Calu3 (cell line): ENCODE data around the gene CCR5AS.
"Not testable (repeated sequence)": the region's sequence is repeated elsewhere in the genome, so short reads cannot be mapped to it uniquely, and the experiment has no call there.

ENCODE experiments used
- BruUV-seq: library from RNA; stranded (reverse); fragments of 400-500 nt; replicated peaks from 2 replicates; lab custom pipeline; 2021; lab: Mats Ljungman, UMichigan
- CTCF ChIA-PET: fragments of 300-600 bp; sonication (Branson Sonifier 250); formaldehyde crosslinking; loops from one replicate; lab custom pipeline; 2022; ENCODE audit warnings: antibody characterized with exemption; lab: Charles Lee
- DNase-seq: peaks from one replicate; pipeline ENCODE4 v3.0.0; 2022
- H3K27ac Mint-ChIP-seq: one replicate; pipeline ENCODE4 v1.8.0; 2022; ENCODE audit warnings: mixed read lengths; ENCODE audit not compliant: unreplicated experiment
- H3K27me3 Mint-ChIP-seq: one replicate; pipeline ENCODE4 v1.8.0; 2022; ENCODE audit warnings: mixed read lengths; ENCODE audit not compliant: unreplicated experiment
- H3K36me3 Mint-ChIP-seq: one replicate; pipeline ENCODE4 v1.8.0; 2022; ENCODE audit warnings: mild to moderate bottlenecking, moderate library complexity, mixed read lengths; ENCODE audit not compliant: insufficient read depth, unreplicated experiment
- H3K4me1 Mint-ChIP-seq: one replicate; pipeline ENCODE4 v1.8.0; 2022; ENCODE audit warnings: mild to moderate bottlenecking, low read depth, mixed read lengths; ENCODE audit not compliant: unreplicated experiment
- H3K4me3 Mint-ChIP-seq: one replicate; pipeline ENCODE4 v1.8.0; 2022; ENCODE audit warnings: mild to moderate bottlenecking, low read depth, moderate library complexity, mixed read lengths; ENCODE audit not compliant: unreplicated experiment
- H3K9me3 Mint-ChIP-seq: one replicate; pipeline ENCODE4 v1.8.0; 2022; ENCODE audit warnings: low read depth, mixed read lengths; ENCODE audit not compliant: unreplicated experiment
- intact Hi-C: fragments of 100-400 bp; cut with micrococcal nuclease; formaldehyde crosslinking; loops from one replicate; pipeline ENCODE4 v1.10.0; 2022; ENCODE audit not compliant: unreplicated experiment
- TF ChIP-seq, protein P1 (sequence below): fragments of 200-600 bp; IDR thresholded peaks from one replicate; pipeline ENCODE4 v1.8.0; 2022; ENCODE audit warnings: antibody characterized with exemption; ENCODE audit not compliant: unreplicated experiment

Gene CCR5AS

DNA sequence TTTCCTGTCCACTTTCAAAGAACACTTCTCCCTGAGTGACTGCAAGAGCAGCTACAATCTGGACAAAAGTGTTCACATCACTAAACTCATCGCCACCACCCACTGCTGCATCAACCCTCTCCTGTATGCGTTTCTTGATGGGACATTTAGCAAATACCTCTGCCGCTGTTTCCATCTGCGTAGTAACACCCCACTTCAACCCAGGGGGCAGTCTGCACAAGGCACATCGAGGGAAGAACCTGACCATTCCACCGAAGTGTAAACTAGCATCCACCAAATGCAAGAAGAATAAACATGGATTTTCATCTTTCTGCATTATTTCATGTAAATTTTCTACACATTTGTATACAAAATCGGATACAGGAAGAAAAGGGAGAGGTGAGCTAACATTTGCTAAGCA is 2.0 kb upstream of the CCR5AS start:
- Mint-ChIP-seq H3K9me3 (no peaks in the 10 kb centered on the region), H3K36me3 (no peaks in the 10 kb centered on the region), H3K27me3 (no peaks in the 10 kb centered on the region), H3K4me1 (peaks cover 38% of the 10 kb centered on the region), H3K4me3 (no peak overlapping the region), H3K27ac (no peak overlapping the region)
- no peak for DNase-seq
- TF ChIP-seq, protein P1, sequence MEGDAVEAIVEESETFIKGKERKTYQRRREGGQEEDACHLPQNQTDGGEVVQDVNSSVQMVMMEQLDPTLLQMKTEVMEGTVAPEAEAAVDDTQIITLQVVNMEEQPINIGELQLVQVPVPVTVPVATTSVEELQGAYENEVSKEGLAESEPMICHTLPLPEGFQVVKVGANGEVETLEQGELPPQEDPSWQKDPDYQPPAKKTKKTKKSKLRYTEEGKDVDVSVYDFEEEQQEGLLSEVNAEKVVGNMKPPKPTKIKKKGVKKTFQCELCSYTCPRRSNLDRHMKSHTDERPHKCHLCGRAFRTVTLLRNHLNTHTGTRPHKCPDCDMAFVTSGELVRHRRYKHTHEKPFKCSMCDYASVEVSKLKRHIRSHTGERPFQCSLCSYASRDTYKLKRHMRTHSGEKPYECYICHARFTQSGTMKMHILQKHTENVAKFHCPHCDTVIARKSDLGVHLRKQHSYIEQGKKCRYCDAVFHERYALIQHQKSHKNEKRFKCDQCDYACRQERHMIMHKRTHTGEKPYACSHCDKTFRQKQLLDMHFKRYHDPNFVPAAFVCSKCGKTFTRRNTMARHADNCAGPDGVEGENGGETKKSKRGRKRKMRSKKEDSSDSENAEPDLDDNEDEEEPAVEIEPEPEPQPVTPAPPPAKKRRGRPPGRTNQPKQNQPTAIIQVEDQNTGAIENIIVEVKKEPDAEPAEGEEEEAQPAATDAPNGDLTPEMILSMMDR = no peak
- intact Hi-C loops = no loop called here
- no TSS peak for BruUV-seq
- CTCF ChIA-PET = interaction anchor here (0.7 kb wide), 1 partner anchor 304 kb away, joined by 3 read pairs; no protein-coding TSS in a partner anchor

DNA sequence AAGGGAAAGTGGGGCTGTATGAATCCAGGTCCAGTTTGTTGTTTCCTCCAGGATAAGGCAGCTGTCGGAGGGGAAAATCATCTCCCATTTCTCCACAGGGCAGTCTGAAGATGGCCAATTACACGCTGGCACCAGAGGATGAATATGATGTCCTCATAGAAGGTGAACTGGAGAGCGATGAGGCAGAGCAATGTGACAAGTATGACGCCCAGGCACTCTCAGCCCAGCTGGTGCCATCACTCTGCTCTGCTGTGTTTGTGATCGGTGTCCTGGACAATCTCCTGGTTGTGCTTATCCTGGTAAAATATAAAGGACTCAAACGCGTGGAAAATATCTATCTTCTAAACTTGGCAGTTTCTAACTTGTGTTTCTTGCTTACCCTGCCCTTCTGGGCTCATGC is 1.1 kb upstream of the CCR5AS start:
- Mint-ChIP-seq H3K4me1 (peaks cover 38% of the 10 kb centered on the region), H3K36me3 (no peaks in the 10 kb centered on the region), H3K9me3 (no peaks in the 10 kb centered on the region), H3K27ac (no peak overlapping the region), H3K4me3 (no peak overlapping the region), H3K27me3 (no peaks in the 10 kb centered on the region)
- CTCF ChIA-PET = interaction anchor here (1.4 kb wide), 1 partner anchor 30 kb away, joined by 4 read pairs; no protein-coding TSS in a partner anchor
- TF ChIP-seq, protein P1 = no peak
- DNase-seq = no peak
- no TSS peak for BruUV-seq
- intact Hi-C loops = no loop called here

DNA sequence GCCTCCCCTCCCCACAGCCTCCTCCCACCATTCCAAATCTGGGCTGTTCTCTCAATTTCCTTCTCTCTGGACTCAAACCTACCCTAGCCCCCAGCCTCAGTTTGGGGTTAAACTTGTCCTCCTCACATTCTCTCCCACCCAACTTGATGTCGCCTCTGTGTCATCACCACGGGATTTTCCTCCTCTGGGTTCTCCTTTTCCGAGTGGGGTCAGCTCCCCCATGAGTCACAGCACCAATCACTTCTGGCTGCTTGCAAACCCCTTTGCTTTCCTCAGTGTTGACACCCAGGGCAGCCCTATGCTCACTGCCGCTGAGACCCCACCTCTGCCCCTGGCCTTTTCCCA is 451 bp downstream of the CCR5AS start:
- Mint-ChIP-seq H3K27me3 (no peaks in the 10 kb centered on the region), H3K4me1 (peaks cover 26% of the 10 kb centered on the region), H3K9me3 (no peaks in the 10 kb centered on the region), H3K27ac (peak overlapping the region; percentile 34), H3K4me3 (no peak overlapping the region), H3K36me3 (no peaks in the 10 kb centered on the region)
- no peak for DNase-seq
- TF ChIP-seq, protein P1 = no peak
- CTCF ChIA-PET = interaction anchor here (0.6 to 1.4 kb wide), 2 partner anchors 28 to 813 kb away, joined by 3 to 4 read pairs; no protein-coding TSS in a partner anchor
- no TSS peak for BruUV-seq
- intact Hi-C loops = no loop called here

DNA sequence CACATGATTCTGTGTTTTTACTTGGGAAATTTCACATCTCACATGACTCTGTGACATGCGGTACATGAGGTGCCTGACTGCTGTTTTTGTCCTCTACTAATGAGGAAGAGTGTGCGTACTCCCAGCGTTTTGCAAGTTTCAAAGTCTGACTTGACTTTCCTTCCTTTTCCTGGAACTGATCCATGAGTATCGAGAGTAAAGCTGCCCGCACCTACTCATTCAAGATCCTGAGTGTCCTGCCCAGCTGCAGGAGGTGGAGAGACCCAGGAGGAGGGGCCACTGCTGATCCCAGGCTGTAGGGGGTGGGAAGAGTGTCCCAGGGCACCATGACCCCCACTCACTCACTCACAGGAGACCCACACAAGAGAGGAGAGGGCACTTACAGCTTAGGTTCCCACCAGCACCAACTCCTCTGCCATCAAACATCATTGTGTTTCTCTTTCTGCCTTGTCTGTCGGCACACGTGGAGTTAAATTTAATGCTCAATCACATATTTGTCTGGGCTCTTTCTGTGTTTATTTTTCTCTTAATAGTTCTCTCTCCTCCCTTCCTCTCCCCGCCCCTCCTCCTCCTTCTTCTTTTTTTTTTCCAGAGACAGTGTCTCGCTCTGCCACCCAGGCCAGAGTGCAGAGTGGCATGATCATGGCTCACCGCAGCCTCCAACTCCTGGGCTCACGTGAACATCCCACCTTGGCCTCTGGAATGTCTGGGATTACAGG is 1.4 kb downstream of the CCR5AS start:
- Mint-ChIP-seq H3K9me3 (no peaks in the 10 kb centered on the region), H3K36me3 (no peaks in the 10 kb centered on the region), H3K27me3 (no peaks in the 10 kb centered on the region), H3K27ac (no peak overlapping the region), H3K4me3 (peak overlapping the region; percentile 32), H3K4me1 (peaks cover 26% of the 10 kb centered on the region)
- TF ChIP-seq, protein P1 = no peak
- BruUV-seq = no TSS peak
- DNase-seq = no peak
- CTCF ChIA-PET = interaction anchor here (0.5 to 0.6 kb wide), 3 partner anchors 224 to 1684 kb away, joined by 3 to 5 read pairs (median 3); no protein-coding TSS in a partner anchor
- intact Hi-C loops = no loop called here

DNA sequence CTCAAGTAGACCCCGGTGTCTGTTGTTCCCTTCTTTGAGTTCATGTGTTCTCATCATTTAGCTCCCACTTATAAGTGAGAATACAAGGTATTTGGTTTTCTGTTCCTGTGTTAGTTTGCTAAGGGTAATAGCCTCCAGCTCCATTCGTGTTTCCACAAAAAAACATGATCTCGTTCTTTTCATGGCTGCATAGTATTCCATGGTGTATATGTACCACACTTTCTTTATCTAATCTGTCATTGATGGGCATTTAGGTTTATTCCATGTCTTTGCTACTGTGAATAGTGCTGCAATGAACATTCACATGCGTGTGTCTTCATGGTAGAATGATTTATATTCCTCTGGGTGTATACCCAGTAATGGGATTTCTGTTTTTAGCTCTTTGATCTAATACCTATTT is 4.0 kb downstream of the CCR5AS start:
- H3K36me3 Mint-ChIP-seq, H3K9me3 Mint-ChIP-seq, DNase-seq, intact Hi-C loops, H3K27me3 Mint-ChIP-seq, H3K27ac Mint-ChIP-seq, H3K4me3 Mint-ChIP-seq, BruUV-seq, CTCF ChIA-PET: not testable (repeated sequence)
- H3K4me1 Mint-ChIP-seq = peaks cover 26% of the 10 kb centered on the region
